Dermis lymphatic vessel endothelial cell (primary cell): ENCODE results near the gene FAP. TPM values are rescaled to one million over a fixed set of nuclear protein-coding genes. Genes with fewer than 3 reads are reported as not detected.

ENCODE experiments used
- total RNA-seq: library from RNA; depleted of rRNA; stranded (reverse); fragments of >200 nt; gene quantifications from 2 replicates; pipeline ENCODE4 v1.2.1, GENCODE V29; 2014

The FAP gene
- total RNA-seq: 0.09 and 0.76 TPM in 2 replicates

GRCh38 chr2:162243294-162243693, at the start of gene FAP:
Gene FAP (minus strand): TSS chr2:162243445. CDS start chr2:162243327, 118 bp downstream.

GRCh38 chr2:162152147-162152546, 91.1 kb downstream of the FAP start, which contains the start of gene GCG:
Gene GCG (minus strand): TSS chr2:162152247. CDS start chr2:162149178, 3,069 bp downstream.

Other genes starting within 250 kb of the FAP start
- gene DPP4, start 169.2 kb downstream of the FAP start, total RNA-seq: 94.7 and 212 TPM in 2 replicates
- gene GCG, start 91.2 kb downstream of the FAP start, total RNA-seq: not detected in 2 replicates
- gene IFIH1, start 75.2 kb upstream of the FAP start, total RNA-seq: 4.3 and 6.4 TPM in 2 replicates
- 3.4 and 6.6 TPM in 2 replicates for gene GCA, start 100.7 kb upstream of the FAP start, total RNA-seq